Spinal cord (tissue), 10 donors: Measurements from ENCODE around the gene MAP2K3. TPM values are rescaled to one million over a fixed set of nuclear protein-coding genes. Genes with fewer than 3 reads are reported as not detected.
"Not testable (repeated sequence)": the region's sequence is repeated elsewhere in the genome, so short reads cannot be mapped to it uniquely, and the experiment has no call there.

Experiments used
- DNase-seq, 6 donors: peaks; one replicate each; pipeline versions ENCODE4 v3.0.0 to v3.0.0-alpha.2; 2013 to 2015; ENCODE audit warnings: low spot score in 6 of 6, low read depth in 4 of 6
- H3K27ac ChIP-seq: one replicate; pipeline ENCODE4 v1.5.1; 2013; ENCODE audit warnings: low read depth, low read length, control low read depth
- H3K27me3 ChIP-seq: one replicate; pipeline ENCODE4 v1.6.1; 2013; ENCODE audit warnings: low read length; ENCODE audit not compliant: control insufficient read depth, insufficient read depth
- H3K36me3 ChIP-seq: one replicate; pipeline ENCODE4 v1.6.1; 2013; ENCODE audit warnings: low read length; ENCODE audit not compliant: control insufficient read depth, insufficient read depth
- H3K4me1 ChIP-seq: one replicate; pipeline ENCODE4 v1.6.1; 2013; ENCODE audit warnings: low read length; ENCODE audit not compliant: control insufficient read depth, insufficient read depth
- H3K4me3 ChIP-seq: one replicate; pipeline ENCODE4 v1.5.1; 2013; ENCODE audit warnings: low read depth, low read length, control low read depth
- H3K9me3 ChIP-seq: one replicate; pipeline ENCODE4 v1.6.1; 2013; ENCODE audit warnings: low read length; ENCODE audit not compliant: control insufficient read depth, insufficient read depth
- WGBS: methylation state at CpG from one replicate; pipeline ENCODE4 v1.1.5; 2013; ENCODE audit warnings: missing lambda C conversion rate; ENCODE audit not compliant: insufficient coverage; 5-methylcytosine and 5-hydroxymethylcytosine counted together
- polyA plus RNA-seq, 2 donors: library from polyadenylated mRNA; unstranded; fragments of 120-200 nt; gene quantifications; one replicate each; pipeline ENCODE4 v1.2.1, GENCODE V29; 2013; ENCODE audit not compliant: insufficient read length in 2 of 2
- total RNA-seq, 2 donors: library from RNA; depleted of rRNA in 1 of 2; stranded (reverse); fragments of 120-200 nt in 1 of 2; fragments of >200 nt in 1 of 2; gene quantifications; one replicate each; pipeline versions ENCODE4 v1.2.3 to v1.2.4, GENCODE V29; 2013 to 2014
- donor health status: healthy.

The MAP2K3 gene
- total and polyA plus RNA-seq, 4 donors = 10.6 to 24.7 (median 16.7) TPM

GRCh38 chr17:21316887-21317500, 32.5 kb downstream of the MAP2K3 start:
- H3K9me3 ChIP-seq, H3K4me3 ChIP-seq, H3K27me3 ChIP-seq, H3K27ac ChIP-seq, H3K4me1 ChIP-seq: not testable (repeated sequence)
- peaks cover 19% of the 10 kb centered on the region for H3K36me3 ChIP-seq
- DNase-seq = peak in 3 of 6 donors; percentile 7 to 53 (median 39)
- WGBS = 0% methylated on average over 18 of the region's 37 CpGs

GRCh38 chr17:21317821-21318220, 33.3 kb downstream of the MAP2K3 start:
- 74% methylated on average over 14 of the region's 18 CpGs for WGBS

GRCh38 chr17:21318439-21318838, 33.9 kb downstream of the MAP2K3 start:
- H3K36me3 ChIP-seq = peaks cover 13% of the 10 kb centered on the region
- H3K4me1 ChIP-seq = peaks cover 8% of the 10 kb centered on the region
- DNase-seq = no peak
- 44% methylated on average over 16 of the region's 17 CpGs for WGBS
- H3K27me3 ChIP-seq = no peaks in the 10 kb centered on the region
- H3K27ac ChIP-seq = no peak overlapping the region
- no peaks in the 10 kb centered on the region for H3K9me3 ChIP-seq
- no peak overlapping the region for H3K4me3 ChIP-seq

More at GRCh38 chr17:21317821-21318220, 33.3 kb downstream of the MAP2K3 start:
- H3K9me3 ChIP-seq, DNase-seq, H3K27me3 ChIP-seq, H3K4me3 ChIP-seq, H3K27ac ChIP-seq, H3K4me1 ChIP-seq: not testable (repeated sequence)
- H3K36me3 ChIP-seq = peaks cover 16% of the 10 kb centered on the region

GRCh38 chr17:21318856-21319255, 34.3 kb downstream of the MAP2K3 start:
- not testable (repeated sequence) for DNase-seq
- 88% methylated on average over 3 of the region's 7 CpGs for WGBS

GRCh38 chr17:21319256-21319655, 34.7 kb downstream of the MAP2K3 start:
- H3K4me3 ChIP-seq, H3K27ac ChIP-seq, H3K36me3 ChIP-seq, H3K9me3 ChIP-seq, H3K27me3 ChIP-seq, DNase-seq: not testable (repeated sequence)
- H3K4me1 ChIP-seq = peaks cover 12% of the 10 kb centered on the region
- WGBS = 100% methylated on average over 3 of the region's 4 CpGs

More at GRCh38 chr17:21318856-21319255, 34.3 kb downstream of the MAP2K3 start:
- H3K27ac ChIP-seq, H3K9me3 ChIP-seq, H3K27me3 ChIP-seq, H3K4me3 ChIP-seq: not testable (repeated sequence)
- peaks cover 12% of the 10 kb centered on the region for H3K4me1 ChIP-seq
- peaks cover 12% of the 10 kb centered on the region for H3K36me3 ChIP-seq

- H3K36me3 ChIP-seq, DNase-seq, H3K4me3 ChIP-seq, H3K27me3 ChIP-seq, H3K9me3 ChIP-seq, H3K27ac ChIP-seq: not testable (repeated sequence)
- 64% methylated on average over 8 of the region's 11 CpGs for WGBS
- H3K4me1 ChIP-seq = peaks cover 12% of the 10 kb centered on the region
These were observed 35.3 kb downstream of the MAP2K3 start for GRCh38 chr17:21319686-21320375.

- DNase-seq, H3K36me3 ChIP-seq, H3K27ac ChIP-seq, H3K27me3 ChIP-seq, H3K4me3 ChIP-seq, H3K9me3 ChIP-seq: not testable (repeated sequence)
- WGBS = 79% methylated on average over 4 of the region's 4 CpGs
- peaks cover 12% of the 10 kb centered on the region for H3K4me1 ChIP-seq
These were observed 35.9 kb downstream of the MAP2K3 start for GRCh38 chr17:21320430-21320829.

GRCh38 chr17:21321061-21321460, 36.5 kb downstream of the MAP2K3 start:
- H3K4me1 ChIP-seq = peaks cover 12% of the 10 kb centered on the region
- not testable (repeated sequence) for H3K27ac ChIP-seq, H3K4me3 ChIP-seq, H3K9me3 ChIP-seq, H3K36me3 ChIP-seq, H3K27me3 ChIP-seq, DNase-seq
- WGBS = 78% methylated on average over 3 of the region's 9 CpGs

GRCh38 chr17:21321744-21322191, 37.3 kb downstream of the MAP2K3 start:
- peaks cover 12% of the 10 kb centered on the region for H3K4me1 ChIP-seq
- DNase-seq, H3K27me3 ChIP-seq, H3K36me3 ChIP-seq, H3K9me3 ChIP-seq, H3K4me3 ChIP-seq, H3K27ac ChIP-seq: not testable (repeated sequence)
- 73% methylated on average over 8 of the region's 9 CpGs for WGBS
